Body of pancreas (tissue), 4 donors: Measurements from ENCODE around the gene CPNE9.

Experiments
- CTCF ChIP-seq, 7 experiments: fragments of 450-650 bp in 4 of 7; fragments of 200-600 bp in 3 of 7; sonication (generic) in 3 of 7; IDR thresholded peaks; one replicate each; pipeline ENCODE4 v1.5.1; 2016 to 2019; ENCODE audit warnings: antibody characterized with exemption in 7 of 7
- POLR2A ChIP-seq, 3 donors: fragments of 450-650 bp; IDR thresholded peaks; one replicate each; pipeline ENCODE4 v1.6.1; 2016; ENCODE audit warnings: antibody characterized with exemption in 3 of 3, mild to moderate bottlenecking in 2 of 3

- TF ChIP-seq CTCF (IDR thresholded peaks at IDR 0.05) (no peak), POLR2A (IDR thresholded peaks at IDR 0.05) (no peak)
These were observed 40.5 kb downstream of the CPNE9 start for GRCh38 chr3:9744162-9744561.
